OCI-M1 (cell line): ENCODE data around the gene RAP1GAP2.

Experiments used
- DNase-seq: peaks from one replicate; lab custom pipeline; 2025; lab: John Stamatoyannopoulos, UW

RAP1GAP2 gene

DNA sequence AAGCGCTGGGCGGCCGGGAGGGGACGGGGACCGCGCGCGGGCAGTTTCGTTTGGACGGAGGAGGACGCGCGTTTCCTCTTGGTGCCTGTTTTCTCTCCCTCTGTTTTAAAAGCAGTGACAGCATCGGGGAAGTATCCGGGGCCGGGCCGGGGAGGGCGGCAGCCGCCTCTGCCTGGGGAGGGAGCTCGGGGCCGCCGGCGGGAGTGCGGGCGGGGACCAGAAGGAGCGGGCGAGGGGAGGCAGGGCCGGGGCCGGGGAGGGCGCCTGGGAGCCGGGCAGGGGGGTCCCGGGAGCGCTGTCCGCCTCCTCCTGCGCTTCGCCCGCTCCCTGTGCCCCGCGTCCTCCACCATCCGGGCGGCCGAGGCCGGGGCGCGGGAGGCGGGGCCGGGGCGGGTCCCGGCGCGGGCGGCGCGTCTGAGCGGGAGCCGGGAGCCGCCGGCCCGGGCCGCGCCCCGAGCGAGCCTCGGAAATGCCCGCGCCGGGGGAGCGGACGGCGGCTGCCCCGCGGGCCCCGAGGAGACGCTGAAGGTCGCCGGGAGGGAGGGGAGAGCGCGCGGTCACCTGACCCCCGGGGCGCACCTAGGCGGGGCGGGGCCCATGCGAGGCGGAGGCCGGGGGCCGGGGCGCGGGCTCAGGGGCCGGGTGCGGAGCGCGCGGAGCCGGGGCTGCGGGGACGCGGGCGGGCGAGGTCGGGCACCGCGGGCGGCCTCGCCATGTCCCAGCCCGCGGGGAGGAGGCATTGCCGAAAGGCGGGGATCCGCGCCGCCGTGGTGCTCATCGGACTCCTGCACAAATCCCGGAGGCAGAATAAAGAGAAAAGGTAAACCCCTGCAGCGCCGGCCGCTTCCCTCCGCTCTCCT, 57.3 kb downstream of the RAP1GAP2 start:
- DNase-seq = no peak

DNA sequence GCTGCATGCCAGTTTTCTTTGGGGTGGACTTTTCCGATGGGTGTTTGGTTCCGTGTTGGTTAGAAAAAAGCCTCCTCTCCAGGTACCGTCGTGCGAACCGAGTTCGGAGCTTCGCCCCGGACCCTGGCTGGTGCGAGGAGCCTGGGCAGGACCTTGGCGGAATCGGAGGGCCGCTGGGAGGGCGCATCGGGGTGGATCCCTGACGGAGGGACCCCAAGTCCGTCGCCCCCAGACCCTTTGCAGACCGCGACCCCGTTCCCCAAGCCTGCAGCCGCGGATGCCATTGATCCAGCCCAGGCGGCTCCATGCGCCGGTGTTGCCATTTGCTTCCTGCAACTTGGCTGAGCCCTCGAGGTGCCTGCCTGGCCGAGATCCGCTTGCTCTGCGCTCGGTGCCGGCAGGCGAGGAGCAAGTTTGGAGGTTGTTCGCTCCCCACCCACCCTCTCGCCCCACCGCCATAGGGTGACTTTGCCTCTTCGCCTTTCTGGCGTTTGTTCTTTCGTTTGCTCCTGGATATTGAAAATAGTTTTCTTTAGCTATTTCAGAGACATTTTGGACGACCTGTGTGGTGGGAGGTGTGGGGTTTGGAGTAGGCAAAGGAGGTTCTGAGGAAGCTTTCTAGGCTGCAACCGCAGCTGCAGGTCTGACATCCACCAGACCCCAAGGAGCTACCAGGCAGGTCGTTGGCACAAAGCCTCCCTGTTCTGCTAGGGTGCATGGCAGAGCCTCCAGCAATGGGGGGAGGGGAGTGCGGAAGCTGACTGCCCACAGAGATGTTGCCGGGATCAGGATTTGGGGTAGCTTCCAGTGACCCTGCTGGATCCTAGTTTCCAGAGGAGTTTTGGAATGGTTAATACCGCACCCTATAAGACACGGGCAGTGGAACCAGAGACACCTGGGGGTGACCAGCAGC, 58.2 kb downstream of the RAP1GAP2 start:
- no peak for DNase-seq

DNA sequence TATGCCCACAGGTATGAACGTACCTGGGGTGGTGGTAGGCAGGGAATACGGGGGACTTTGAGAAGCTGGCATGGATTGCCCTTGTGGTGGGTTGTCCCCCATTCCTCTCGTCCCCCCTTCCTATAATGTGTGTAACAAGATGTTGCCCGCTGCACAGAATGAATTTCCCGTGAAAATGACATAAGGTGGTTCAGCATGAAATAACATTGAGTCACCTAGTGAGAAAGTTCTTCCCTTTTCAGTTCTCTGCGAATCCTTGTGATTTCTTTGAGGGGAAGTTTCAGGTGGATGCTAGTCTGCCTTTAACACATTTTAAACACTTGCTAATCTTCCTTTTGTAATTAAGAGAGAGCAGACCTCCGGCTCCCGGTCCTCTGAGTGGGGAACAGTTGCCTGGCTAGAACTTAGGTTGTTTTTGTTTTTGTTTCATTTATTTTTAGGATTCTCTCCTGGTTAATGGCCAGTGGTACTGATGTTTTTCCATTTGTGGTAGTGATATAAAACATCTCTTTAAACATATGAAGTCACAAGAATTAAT, 58.9 kb downstream of the RAP1GAP2 start:
- DNase-seq = no peak

DNA sequence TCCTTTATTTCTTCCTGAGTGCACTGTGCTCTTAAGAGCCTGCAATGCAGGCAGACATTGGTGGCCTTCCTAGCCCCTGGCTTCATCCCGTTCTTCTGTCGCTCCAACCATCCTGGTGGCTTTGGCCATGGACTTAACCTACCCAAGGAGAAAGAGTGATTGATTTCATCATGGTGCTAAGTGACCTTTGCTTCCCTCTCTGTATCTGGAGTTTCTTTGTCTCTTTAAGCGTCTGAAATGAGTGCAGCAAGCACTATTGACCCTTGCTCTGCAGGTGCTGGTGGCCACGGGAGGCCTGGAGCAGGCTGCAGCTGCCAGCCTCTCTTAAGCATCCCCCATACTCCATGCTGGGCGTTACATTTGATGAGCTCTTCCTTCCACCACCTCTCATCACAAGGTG, 60.5 kb downstream of the RAP1GAP2 start:
- no peak for DNase-seq

DNA sequence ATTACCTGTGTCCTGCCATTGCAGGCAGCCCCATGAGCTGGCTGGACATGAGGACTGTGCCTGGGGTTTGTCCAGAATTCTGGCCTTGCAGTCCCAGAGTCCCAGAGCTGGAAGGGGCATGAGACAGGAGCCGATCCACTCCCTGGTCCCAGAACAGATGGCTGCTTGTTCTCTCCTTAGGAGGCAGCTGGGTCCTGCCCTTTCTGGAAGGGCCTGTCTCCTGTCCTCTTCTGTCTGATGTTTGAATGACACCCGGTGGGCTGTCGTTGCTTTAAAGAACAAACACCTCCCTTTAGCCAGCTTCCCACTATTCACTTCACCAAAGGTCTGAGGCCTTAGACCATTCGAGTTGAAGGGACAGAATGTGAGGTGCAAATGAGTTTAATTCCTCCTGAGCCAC, 63.8 kb downstream of the RAP1GAP2 start:
- DNase-seq = no peak

- no peak for DNase-seq
Observed at GRCh38 chr17:2860883-2861282, 64.6 kb downstream of the RAP1GAP2 start.

DNA sequence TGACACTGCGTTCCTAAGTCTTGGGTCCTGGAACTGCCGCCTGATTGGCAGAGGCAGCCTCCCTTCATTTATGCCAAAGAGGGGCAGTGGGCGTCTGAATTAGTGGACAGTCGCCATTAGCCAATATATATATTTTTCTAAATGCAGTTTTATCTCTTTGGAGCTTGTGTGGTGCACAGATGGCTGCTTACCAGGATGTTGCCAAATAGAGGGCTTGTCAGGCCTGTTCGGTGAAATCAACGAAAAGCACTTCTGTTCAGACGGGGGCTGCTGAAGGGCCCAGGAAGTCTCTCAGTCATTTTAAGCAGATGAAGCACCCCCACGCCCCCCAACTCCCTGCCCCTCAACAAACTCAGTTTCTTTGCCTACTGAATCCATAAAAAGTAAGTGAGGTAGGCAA, 66.0 kb downstream of the RAP1GAP2 start:
- DNase-seq = no peak

DNA sequence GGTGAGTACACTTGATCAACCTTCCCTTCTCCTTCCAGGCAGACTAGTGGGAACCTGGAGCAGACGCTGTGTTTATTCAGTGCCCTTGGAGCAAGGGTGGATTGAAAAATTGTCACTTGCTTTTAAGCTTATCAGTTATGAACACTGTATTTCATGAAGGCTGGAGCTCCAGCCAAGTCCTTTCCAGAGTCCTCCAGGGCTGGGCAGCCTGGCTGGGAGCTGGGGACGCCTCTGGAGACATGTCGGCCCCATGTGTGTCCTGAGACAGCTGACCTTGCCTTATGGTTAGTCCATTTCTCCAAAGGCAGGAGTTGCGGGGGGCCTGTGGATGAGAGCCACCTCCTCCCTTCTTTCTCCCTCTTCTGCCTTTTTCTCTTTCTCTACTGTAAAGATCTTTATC, 67.0 kb downstream of the RAP1GAP2 start:
- no peak for DNase-seq

GRCh38 chr17:2865228-2865627, 69.0 kb downstream of the RAP1GAP2 start:
- DNase-seq = no peak

- no peak for DNase-seq
Observed at GRCh38 chr17:2867441-2868424, 71.5 kb downstream of the RAP1GAP2 start.

DNA sequence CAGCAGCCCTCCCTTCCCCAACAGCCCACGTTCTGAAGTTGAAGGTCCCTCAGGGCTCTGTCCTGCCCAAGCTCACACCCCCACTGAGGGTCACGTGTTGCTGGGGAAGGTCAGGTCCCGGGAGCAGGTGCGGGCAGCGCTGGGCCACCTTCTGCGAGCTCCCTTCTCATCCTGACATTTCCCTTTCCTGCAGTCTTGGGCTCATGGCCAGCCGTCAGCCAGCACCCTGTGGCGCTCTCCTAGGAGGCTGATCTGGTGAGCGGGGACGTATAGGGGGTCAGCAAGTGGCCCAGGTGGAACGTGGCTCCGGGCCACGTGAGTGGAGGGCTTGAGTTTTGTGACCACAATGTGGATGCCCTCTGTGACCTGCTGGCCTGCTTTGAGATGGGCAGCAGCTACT, 73.4 kb downstream of the RAP1GAP2 start:
- DNase-seq = no peak

DNA sequence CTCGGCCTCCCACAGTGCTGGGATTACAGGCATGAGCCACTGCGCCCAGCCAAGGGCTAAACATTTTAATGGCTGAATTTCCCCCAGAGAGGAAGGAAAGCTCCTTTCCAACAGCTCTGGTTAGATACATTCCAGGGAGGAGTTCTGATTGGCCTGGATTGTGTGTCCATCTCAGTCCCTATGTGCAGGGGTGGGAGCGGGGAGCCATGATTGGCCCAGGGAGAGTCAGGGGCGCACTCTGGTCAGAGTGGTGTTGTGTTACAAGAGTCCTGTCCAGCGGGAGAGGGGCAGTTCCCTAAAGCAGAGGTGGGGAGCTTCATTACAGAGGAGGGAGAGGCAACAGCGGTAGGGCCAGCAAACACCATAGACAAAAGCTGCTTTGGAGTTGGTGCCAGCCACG, 75.0 kb downstream of the RAP1GAP2 start:
- no peak for DNase-seq

GRCh38 chr17:2871720-2872119, 75.5 kb downstream of the RAP1GAP2 start:
- no peak for DNase-seq

DNA sequence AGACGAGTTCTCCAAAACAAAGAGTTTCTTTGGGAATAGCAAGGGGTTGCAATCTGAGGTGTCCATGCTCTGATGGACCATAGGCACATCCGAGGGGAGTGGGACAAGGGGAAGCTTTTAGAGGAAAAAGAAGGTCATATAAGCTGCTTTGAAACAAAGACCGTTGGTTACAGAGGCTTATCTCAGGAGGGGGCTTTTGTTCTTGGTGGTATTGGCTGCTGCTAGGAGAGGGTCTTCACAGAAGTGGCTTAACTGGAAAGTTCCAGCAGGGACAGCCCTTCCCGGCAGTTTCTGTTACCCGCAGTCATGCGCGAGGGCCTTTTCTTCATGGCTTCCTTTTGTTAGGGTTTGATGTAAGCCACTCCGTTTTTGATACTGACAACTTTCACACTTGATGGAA, 76.0 kb downstream of the RAP1GAP2 start:
- no peak for DNase-seq

DNA sequence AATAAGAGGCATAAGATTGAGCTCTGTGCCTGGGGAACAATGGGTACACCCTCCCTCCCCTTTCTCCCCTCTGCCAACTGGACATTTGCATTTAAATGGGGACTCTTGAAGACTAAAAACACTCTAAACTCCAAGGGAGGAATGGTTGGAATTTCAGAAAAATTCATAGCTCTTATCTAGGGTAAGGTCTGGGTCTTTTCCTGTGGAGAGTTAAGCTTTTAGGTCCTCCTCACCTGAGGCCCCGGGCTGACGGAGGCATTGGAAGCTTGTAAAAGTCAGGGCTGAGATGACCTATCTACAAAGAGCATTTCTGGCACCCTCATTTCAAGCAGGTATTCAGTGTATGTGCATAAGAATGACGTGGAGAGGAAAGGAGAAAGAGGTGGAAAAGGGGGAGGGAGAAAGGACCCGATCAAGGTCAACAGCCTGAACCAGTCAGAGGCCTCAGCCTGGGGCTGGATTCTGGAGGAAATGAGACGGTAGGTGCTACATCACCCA, 78.0 kb downstream of the RAP1GAP2 start:
- no peak for DNase-seq

DNA sequence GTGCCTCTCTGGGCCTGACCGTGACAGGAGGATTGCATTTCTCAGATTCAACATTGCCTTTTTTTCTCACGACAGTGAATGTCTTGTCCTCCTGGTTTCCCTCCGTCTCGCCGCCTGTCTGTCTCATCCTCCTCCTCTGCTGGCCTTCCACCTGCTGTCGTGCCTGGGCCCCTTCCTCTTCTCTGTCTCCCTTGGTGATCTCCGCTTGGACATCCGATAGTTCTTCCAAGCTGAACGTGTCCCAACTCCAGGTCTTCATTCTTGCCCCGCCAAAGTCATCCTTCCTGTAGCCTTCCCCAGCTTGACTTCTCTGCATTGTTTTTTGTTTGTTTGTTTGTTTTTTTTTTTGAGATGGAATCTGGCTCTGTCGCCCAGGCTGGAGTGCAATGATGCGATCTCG, 79.4 kb downstream of the RAP1GAP2 start:
- no peak for DNase-seq

- no peak for DNase-seq
Observed at GRCh38 chr17:2876467-2876866, 80.2 kb downstream of the RAP1GAP2 start.

- no peak for DNase-seq
Observed at GRCh38 chr17:2878751-2879254, 82.6 kb downstream of the RAP1GAP2 start.

DNA sequence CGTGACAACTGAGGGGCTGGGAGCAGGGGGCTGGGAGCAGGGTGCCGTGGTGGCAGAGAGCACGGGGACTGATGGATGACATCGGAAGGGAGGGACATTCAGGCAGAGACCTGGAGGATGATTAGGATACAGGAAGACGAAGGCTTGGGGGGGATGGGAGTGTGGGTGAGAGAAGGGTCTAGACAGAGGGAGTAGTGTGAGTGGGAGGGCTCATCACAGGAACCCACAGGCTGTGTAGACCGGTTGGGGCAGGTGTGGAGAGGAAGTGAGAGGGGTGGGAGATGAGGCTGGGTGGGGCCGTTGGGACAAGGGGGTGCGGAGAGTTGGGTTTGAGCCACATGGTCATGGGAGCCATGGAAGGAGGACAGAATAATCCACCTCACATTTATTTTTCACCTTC, 83.8 kb downstream of the RAP1GAP2 start:
- no peak for DNase-seq

DNA sequence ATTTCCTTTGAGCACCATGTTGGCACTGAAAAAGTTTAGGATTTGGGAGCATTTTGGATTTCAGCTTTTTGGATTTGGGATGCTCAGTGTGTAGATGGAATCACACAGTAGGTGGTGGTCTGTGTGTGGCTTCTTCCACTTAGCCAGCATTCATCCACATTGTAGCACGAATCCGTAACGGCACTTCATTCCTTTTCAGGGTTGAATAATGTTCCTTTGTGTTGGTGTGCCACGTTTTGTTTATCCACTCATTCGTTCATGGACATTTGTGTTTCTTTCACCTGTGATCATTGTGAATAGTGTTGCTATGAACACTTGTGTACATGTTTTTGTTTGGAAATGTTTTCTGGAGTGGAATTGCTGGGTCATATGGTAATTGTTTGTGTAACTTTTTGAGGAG, 85.1 kb downstream of the RAP1GAP2 start:
- DNase-seq = no peak

DNA sequence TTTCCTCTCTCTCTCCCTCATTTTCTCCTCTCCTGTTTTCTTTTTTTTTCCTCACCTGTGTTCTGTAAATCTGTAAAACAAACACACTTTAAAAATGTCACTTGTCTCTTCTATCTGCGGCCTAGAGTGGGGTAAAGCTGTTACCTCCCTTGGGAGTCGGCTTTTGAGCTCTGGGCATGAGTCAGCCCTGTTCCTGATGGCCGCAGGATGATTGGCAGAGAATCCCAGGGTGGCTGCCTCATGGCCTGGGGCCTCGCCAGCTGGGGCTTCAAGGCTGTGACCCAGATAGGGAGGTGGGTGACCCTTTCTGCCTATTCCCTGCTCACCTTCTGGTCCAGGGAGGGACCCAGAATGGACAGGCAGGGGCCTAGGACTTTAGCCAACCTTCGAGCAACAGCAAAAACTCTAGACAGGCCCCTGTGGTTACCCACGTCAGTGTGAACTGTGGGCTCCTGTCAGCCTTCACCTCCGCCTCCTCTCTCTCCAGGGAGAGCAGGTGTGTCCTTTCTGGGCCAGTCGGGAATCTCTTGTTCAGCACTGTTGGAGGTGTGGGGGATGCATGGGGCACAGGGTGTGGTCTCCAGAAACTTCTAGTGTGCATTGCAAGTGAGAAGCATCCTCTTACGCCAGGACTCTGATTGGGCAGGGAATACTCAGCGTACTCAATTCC, 87.4 kb downstream of the RAP1GAP2 start:
- DNase-seq = no peak
